RWPE2 (cell line): ENCODE results near the gene A1BG.

Source experiments
- ATAC-seq: fragments of 200-7000 bp; cut with Tn5 transposase; 3 replicates; pipeline ENCODE4 v1.9.1; 2021; ENCODE audit warnings: low read depth
- DNase-seq: peaks from one replicate; pipeline ENCODE4 v3.0.0-alpha.2; 2020; ENCODE audit warnings: low spot score
- H3K27ac ChIP-seq: fragments of 450-650 bp; 2 replicates; pipeline ENCODE4 v1.5.1; 2017; ENCODE audit warnings: mild to moderate bottlenecking; ENCODE audit not compliant: poor library complexity, severe bottlenecking
- H3K27me3 ChIP-seq: fragments of 250-450 bp; sonication (Bioruptor Pico); 2 replicates; pipeline ENCODE4 v1.5.1; 2021; ENCODE audit warnings: mild to moderate bottlenecking, moderate library complexity; ENCODE audit not compliant: insufficient read depth, poor library complexity, severe bottlenecking
- H3K36me3 ChIP-seq: fragments of 250-450 bp; sonication (Bioruptor Pico); 2 replicates; pipeline ENCODE4 v1.5.1; 2020; ENCODE audit warnings: low read depth, mild to moderate bottlenecking, moderate library complexity
- H3K4me1 ChIP-seq: fragments of 250-450 bp; sonication (Bioruptor Pico); 2 replicates; pipeline ENCODE4 v1.5.1; 2021; ENCODE audit warnings: mild to moderate bottlenecking, moderate library complexity; ENCODE audit not compliant: insufficient read depth, poor library complexity, severe bottlenecking
- H3K4me3 ChIP-seq: fragments of 250-450 bp; sonication (Bioruptor Pico); 2 replicates; pipeline ENCODE4 v1.5.1; 2021; ENCODE audit warnings: mild to moderate bottlenecking, moderate library complexity; ENCODE audit not compliant: severe bottlenecking
- H3K9me3 ChIP-seq: fragments of 250-450 bp; sonication (Bioruptor Pico); 2 replicates; pipeline ENCODE4 v1.5.1; 2021; ENCODE audit warnings: mild to moderate bottlenecking, moderate library complexity; ENCODE audit not compliant: severe bottlenecking
- CTCF ChIP-seq: fragments of 450-650 bp; IDR thresholded peaks from one replicate; pipeline ENCODE4 v1.5.1; 2017; ENCODE audit warnings: mild to moderate bottlenecking, moderate library complexity; ENCODE audit not compliant: poor library complexity, severe bottlenecking

The A1BG gene

GRCh38 chr19:58395979-58396627 is 42.8 kb upstream of the A1BG start:
- ATAC-seq (peak; percentile 39; the same call in 2 of the 3 replicates), DNase-seq (peak; percentile 59)
- H3K36me3 ChIP-seq: peaks cover 38% of the 10 kb centered on the region
- no peaks in the 10 kb centered on the region for H3K9me3 ChIP-seq
- no peak for TF ChIP-seq CTCF
- H3K4me3 ChIP-seq: peak overlapping the region; percentile 25
- peaks cover 8% of the 10 kb centered on the region for H3K4me1 ChIP-seq
- H3K27ac ChIP-seq: peak overlapping the region; percentile 64
- H3K27me3 ChIP-seq: no peaks in the 10 kb centered on the region

DNA sequence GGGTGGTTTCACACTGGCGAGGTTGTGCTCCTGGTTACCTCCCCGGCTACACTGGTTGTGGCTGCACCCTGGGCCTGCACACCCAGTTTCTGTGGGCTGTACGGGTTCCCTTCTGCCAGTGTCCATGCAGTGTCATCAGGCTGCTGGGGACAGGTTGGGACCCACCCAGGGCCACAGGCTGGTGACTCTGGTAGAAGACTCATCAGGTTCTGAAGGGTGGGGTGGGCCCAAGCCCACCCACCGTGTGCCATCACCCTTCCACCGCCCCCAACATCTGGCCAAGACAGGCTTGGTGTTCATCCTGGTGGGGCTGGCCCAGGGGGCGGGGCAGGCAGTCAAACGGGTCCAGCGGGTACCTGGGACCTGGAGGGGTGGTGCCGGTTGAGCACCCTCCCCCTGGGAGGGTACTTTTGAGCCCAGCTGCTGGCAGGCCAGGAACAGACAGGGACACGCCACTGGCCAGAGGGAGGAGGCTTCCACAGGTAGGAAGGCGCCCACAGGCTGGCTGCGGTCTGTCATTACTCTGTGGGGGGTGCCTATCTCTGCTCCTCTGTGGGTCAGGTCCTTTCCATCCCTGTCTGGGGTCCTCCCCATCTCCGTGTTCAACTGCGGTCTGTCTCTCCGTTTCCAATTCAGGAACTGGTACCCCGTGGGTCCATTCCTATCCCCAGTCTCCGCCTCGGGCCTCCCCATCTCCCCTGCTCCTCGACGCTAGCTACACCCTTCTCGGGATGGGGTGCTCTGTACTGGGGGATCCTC is 42.1 kb upstream of the A1BG start, which contains the start of gene RNF225:
RNF225 (plus strand) TSS at position 437 of the 759 bp plus-strand sequence. CDS start 434 bp downstream, outside the sequence.
- ATAC-seq: peak; percentile 72
- Histone ChIP-seq H3K36me3 (peaks cover 45% of the 10 kb centered on the region), H3K27me3 (no peaks in the 10 kb centered on the region), H3K4me1 (peaks cover 8% of the 10 kb centered on the region), H3K27ac (peak within 1 kb of the TSS; percentile 64), H3K4me3 (peak within 1 kb of the TSS; percentile 25), H3K9me3 (no peaks in the 10 kb centered on the region)
- DNase-seq: peak; percentile 83
- no peak for TF ChIP-seq CTCF

GRCh38 chr19:58394821-58395219 is 41.5 kb upstream of the A1BG start:
- Histone ChIP-seq H3K4me1 (peaks cover 8% of the 10 kb centered on the region), H3K27ac (peak overlapping the region; percentile 64), H3K4me3 (no peak overlapping the region), H3K9me3 (no peaks in the 10 kb centered on the region), H3K36me3 (peaks cover 49% of the 10 kb centered on the region), H3K27me3 (no peaks in the 10 kb centered on the region)
- DNase-seq (peak; percentile 65), ATAC-seq (peak; percentile 32)
- TF ChIP-seq CTCF: no peak

GRCh38 chr19:58393725-58394033 is 40.4 kb upstream of the A1BG start:
- DNase-seq (no peak), ATAC-seq (no peak)
- H3K27ac ChIP-seq: peak overlapping the region; percentile 64

More at GRCh38 chr19:58393725-58394033, 40.4 kb upstream of the A1BG start:
- Histone ChIP-seq H3K9me3 (no peaks in the 10 kb centered on the region), H3K4me3 (no peak overlapping the region), H3K27me3 (no peaks in the 10 kb centered on the region), H3K36me3 (peaks cover 61% of the 10 kb centered on the region), H3K4me1 (peaks cover 17% of the 10 kb centered on the region)
- TF ChIP-seq CTCF: no peak
